Measurements from ENCODE around the gene SPEG. TPM values are rescaled to one million over a fixed set of nuclear protein-coding genes. Genes with fewer than 3 reads are reported as not detected.

The SPEG gene
- total RNA-seq, 2 donors from 2014 or later = 2.2 to 2.8 TPM

DNA sequence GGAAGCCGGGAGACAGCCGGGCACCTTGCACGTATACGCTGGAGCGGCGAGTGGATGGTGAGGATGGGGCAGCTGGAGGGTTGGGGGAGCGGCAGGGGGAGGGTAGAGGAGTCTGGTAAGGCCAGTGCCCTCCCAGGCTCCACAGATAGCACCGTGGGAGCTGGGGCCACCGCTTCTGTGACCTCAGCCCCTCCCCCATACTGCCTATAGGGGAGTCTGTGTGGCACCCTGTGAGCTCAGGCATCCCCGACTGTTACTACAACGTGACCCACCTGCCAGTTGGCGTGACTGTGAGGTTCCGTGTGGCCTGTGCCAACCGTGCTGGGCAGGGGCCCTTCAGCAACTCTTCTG lies 54.2 kb downstream of the SPEG start:
- DNase-seq (ENCODE audit: low spot score in 2 of 2) (no peak), ATAC-seq (no peak)
- Mint-ChIP-seq H3K36me3 (no peaks in the 10 kb centered on the region), H3K9me3 (no peaks in the 10 kb centered on the region), H3K27ac (no peak overlapping the region)

DNA sequence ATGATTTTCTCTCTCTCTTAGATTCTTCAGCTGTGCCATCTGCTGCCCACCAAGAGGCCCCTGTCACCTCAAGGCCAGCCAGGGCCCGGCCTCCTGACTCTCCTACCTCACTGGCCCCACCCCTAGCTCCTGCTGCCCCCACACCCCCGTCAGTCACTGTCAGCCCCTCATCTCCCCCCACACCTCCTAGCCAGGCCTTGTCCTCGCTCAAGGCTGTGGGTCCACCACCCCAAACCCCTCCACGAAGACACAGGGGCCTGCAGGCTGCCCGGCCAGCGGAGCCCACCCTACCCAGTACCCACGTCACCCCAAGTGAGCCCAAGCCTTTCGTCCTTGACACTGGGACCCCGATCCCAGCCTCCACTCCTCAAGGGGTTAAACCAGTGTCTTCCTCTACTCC lies 54.7 kb downstream of the SPEG start:
- no peaks in the 10 kb centered on the region for H3K36me3 Mint-ChIP-seq
- H3K27ac Mint-ChIP-seq = no peak overlapping the region
- no peaks in the 10 kb centered on the region for H3K9me3 Mint-ChIP-seq
- no peak for ATAC-seq
- DNase-seq (ENCODE audit: low spot score in 2 of 2) = no peak

DNA sequence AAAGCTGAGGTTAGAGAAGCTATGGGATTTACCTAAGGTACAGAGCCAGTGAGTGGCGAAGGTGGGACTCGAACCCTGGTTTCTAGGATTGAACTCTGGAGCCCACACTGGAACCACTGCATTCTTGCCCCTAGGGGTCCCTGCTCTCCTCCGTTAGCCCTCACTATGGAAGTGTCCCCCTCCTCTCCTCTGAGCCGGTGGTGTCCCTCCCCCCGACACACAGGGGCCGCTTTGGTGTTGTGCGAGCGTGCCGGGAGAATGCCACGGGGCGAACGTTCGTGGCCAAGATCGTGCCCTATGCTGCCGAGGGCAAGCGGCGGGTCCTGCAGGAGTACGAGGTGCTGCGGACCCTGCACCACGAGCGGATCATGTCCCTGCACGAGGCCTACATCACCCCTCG lies 55.5 kb downstream of the SPEG start:
- no peak overlapping the region for H3K27ac Mint-ChIP-seq
- no peak for ATAC-seq
- H3K9me3 Mint-ChIP-seq = no peaks in the 10 kb centered on the region
- H3K36me3 Mint-ChIP-seq = no peaks in the 10 kb centered on the region
- no peak for DNase-seq (ENCODE audit: low spot score in 2 of 2)

DNA sequence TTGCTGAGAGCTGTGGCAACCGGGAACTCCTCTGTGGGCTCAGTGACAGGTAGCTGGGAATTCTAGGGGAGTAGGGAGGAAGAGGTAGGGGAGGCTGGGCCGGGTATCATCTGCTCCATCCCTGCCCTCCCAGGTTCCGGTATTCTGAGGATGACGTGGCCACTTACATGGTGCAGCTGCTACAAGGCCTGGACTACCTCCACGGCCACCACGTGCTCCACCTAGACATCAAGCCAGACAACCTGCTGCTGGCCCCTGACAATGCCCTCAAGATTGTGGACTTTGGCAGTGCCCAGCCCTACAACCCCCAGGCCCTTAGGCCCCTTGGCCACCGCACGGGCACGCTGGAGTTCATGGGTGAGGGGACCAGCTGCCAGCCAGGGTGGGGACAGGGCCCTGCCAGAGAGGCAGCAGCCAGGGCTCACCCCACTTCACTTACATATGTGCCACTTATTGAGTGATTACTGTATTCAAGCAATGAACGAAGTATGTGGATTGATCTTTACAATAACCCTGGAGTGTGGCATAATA lies 56.0 kb downstream of the SPEG start:
- no peak for DNase-seq (ENCODE audit: low spot score in 2 of 2)
- ATAC-seq = no peak
- H3K36me3 Mint-ChIP-seq = no peaks in the 10 kb centered on the region
- no peaks in the 10 kb centered on the region for H3K9me3 Mint-ChIP-seq
- no peak overlapping the region for H3K27ac Mint-ChIP-seq

DNA sequence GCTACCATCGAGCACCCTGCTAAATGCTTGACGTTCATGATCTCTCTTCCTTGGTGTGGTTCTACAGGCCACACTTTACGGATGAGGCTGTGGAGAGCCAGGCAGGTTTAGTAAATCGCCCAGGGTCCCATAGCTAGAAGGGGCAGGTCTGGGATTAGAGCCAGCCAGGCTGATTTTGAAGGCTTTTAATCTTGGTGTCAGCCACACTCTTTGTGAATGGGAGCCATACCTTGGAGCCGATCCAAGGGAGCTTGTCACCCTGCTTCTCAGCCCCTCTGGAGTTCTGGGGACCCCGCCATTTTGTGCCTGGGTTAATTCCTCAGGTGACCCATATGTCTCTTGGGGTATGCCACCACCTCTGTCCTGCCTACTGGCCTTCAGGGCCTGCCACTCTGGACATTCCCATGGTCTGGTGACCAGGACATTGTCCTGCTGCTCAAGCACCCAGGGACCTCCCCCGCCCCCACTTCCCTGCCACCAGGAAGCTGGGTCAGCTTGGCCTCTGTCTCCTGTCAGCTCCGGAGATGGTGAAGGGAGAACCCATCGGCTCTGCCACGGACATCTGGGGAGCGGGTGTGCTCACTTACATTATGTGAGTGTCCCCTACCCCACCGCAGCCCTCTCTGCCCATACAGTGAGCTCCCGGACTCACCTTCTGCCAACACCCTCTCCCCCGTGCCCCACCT lies 56.8 kb downstream of the SPEG start:
- DNase-seq (ENCODE audit: low spot score in 2 of 2) (no peak), ATAC-seq (no peak)
- Mint-ChIP-seq H3K27ac (no peak overlapping the region), H3K36me3 (no peaks in the 10 kb centered on the region), H3K9me3 (no peaks in the 10 kb centered on the region)

DNA sequence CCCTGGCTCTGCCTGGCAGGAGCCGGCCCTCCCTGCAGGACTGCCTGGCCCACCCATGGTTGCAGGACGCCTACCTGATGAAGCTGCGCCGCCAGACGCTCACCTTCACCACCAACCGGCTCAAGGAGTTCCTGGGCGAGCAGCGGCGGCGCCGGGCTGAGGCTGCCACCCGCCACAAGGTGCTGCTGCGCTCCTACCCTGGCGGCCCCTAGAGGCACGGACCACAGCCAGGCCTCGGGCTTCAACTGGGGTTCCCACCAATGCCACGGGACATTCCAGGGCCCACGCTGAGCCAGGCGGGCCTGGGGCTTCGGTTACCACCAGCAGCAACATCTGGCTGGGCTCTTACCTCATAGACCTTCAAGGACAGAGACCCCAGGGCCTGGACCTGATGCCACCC lies 57.9 kb downstream of the SPEG start:
- Mint-ChIP-seq H3K27ac (no peak overlapping the region), H3K9me3 (no peaks in the 10 kb centered on the region), H3K36me3 (no peaks in the 10 kb centered on the region)
- no peak for DNase-seq (ENCODE audit: low spot score in 2 of 2)
- no peak for ATAC-seq

DNA sequence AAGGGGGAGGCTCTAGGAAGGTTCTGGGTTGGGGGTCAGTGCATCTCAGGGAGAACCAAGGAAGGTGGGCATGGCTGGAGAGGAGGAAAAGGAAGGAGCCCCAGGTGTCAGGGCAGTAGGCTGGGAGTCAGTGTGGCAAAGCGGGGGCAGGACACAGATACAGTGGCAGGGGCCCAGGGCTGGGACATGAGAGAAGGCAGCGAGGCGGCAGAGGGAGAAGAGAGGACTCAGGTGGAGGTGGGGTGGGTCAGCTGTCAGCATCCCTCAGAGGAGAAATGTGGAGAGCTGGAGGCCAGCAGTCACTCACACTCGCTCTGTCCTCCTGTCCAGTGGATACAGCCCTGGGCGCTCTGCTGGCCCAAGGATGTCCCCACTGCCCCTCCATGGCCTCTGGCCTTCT lies 58.4 kb downstream of the SPEG start:
- H3K36me3 Mint-ChIP-seq = peaks cover 0 to under 1% of the 10 kb centered on the region in 2 donors
- DNase-seq (ENCODE audit: low spot score in 2 of 2) (no peak), ATAC-seq (no peak)
- no peak overlapping the region for H3K27ac Mint-ChIP-seq
- no peaks in the 10 kb centered on the region for H3K9me3 Mint-ChIP-seq

DNA sequence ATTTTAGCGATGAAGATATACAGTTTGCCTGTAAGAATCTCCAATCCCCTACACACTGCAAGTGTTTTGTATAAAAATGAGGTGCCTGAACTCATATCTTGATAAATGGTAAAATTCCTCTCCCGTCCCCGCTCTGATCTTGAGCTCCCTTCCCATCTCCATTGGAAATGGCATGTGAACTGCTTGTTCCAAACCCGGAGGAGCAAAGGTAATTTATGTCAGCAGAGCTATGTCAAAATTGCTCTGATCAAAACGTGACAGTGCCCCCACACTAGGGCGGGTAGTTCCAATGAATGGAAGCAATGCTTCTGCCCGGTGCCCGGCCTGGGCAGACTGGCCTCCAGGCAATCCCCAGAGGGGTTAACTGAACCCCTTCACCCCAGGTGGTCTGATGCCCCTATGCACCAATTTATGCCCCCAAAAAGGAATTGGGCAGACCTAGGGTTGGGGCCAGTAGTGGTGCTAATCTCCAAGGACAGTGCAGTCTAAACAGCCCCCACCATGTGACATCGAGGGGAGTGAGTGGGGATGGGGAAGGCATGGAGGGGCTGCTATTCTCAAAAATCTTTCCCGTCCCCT lies 60.4 kb downstream of the SPEG start:
- H3K27ac Mint-ChIP-seq = no peak overlapping the region

DNA sequence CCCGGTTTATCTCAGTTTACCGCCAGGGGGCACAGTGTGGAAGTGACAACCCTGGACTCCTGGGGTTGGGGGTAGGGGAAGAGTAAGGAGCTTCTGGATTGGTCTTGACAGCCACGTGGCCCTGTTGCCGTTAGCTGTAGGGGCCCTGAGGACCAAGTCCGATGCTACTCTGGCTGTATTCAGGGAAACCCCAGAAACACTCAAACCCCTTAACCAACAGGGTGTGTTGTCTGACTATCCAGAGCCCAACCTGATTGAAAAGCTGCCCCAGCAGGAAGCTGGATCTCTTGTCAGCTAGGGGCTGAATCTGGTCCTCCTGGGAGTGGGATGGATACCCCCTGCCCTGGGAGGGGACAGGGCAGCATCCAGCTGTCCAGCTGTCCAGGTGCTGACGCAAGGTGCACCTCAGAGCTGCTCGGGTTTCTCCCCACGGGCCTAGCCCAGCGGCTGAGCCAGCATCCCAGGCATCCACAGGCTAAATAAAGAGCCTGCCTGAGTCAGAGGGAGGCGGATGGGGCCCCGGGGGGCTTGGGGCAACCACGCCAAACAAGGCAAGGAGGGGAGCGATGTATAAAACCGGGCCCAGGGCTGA lies 61.0 kb downstream of the SPEG start:
- ATAC-seq (peak in 1 of 2 donors; percentile 49), DNase-seq (ENCODE audit: low spot score in 2 of 2) (peak in 1 of 2 donors; percentile 76)
- Mint-ChIP-seq H3K9me3 (no peaks in the 10 kb centered on the region), H3K27ac (no peak overlapping the region), H3K36me3 (peaks cover 9 to 19% of the 10 kb centered on the region in 2 donors)

More for the DNA sequence above, 60.4 kb downstream of the SPEG start:
- DNase-seq (ENCODE audit: low spot score in 2 of 2) (no peak), ATAC-seq (no peak)
- Mint-ChIP-seq H3K9me3 (no peaks in the 10 kb centered on the region), H3K36me3 (peaks cover 9 to 14% of the 10 kb centered on the region in 2 donors)

DNA sequence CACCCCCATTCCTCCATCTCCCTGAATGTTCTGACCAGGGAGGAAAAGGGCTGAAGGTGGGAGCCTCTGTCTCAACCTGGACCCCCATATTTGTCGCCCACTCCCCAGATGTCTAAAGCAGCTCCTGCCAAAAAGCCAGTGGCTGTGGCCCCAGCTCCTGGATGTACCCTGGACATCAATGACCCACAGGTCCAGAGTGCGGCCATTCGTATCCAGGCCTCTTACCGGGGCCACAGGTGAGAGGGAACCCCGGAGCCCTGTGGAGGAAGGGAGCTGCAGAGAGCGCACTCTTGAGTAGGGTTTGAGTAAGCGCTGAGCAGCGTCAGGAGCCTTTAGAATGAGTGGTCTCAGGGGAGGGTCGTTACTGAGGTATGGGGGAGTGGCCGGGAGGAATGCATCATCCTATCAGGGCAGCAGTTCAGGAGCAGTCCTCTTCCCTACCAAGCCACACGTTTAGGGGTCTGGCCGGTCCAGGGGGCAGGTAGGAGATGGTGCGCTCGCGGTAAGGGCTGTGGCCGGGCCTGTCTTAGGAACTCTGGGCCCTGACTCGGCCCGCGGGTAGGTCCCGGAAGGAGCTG lies 61.7 kb downstream of the SPEG start:
- DNase-seq (ENCODE audit: low spot score in 2 of 2) (no peak), ATAC-seq (no peak)
- no peaks in the 10 kb centered on the region for H3K9me3 Mint-ChIP-seq
- H3K36me3 Mint-ChIP-seq = peaks cover 9 to 19% of the 10 kb centered on the region in 2 donors
- no peak overlapping the region for H3K27ac Mint-ChIP-seq

DNA sequence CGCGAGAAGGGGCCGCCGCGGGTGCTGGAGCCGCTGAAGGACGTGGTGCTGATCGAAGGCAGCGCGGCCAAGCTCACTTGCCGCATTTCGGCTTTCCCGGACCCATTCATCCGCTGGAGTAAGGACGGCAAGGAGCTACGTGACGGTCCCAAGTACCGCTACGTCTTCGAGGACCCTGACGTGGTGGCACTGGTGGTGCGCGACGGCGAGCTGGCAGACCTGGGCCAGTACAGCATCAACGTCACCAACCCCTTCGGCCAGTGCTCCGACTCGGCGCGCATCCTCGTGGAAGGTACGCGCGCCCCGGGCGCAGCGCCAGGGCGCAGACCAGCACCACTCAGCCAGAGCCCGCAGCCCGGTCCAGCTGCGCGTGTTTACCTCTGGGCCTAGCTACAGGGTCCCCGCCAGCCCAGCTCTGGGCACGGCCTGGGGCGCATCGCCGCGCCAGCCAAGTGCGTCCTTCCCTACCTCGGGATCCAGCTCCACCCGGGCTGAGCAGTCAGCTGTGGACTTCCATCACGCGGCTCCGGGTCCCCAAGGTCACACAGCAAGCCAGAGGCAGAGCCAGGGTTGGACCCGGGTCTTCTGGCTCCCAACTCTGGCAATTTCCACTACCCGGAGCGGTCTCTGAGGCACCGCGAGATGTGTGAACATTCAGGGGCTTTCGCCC lies 62.3 kb downstream of the SPEG start:
- no peak for ATAC-seq

DNA sequence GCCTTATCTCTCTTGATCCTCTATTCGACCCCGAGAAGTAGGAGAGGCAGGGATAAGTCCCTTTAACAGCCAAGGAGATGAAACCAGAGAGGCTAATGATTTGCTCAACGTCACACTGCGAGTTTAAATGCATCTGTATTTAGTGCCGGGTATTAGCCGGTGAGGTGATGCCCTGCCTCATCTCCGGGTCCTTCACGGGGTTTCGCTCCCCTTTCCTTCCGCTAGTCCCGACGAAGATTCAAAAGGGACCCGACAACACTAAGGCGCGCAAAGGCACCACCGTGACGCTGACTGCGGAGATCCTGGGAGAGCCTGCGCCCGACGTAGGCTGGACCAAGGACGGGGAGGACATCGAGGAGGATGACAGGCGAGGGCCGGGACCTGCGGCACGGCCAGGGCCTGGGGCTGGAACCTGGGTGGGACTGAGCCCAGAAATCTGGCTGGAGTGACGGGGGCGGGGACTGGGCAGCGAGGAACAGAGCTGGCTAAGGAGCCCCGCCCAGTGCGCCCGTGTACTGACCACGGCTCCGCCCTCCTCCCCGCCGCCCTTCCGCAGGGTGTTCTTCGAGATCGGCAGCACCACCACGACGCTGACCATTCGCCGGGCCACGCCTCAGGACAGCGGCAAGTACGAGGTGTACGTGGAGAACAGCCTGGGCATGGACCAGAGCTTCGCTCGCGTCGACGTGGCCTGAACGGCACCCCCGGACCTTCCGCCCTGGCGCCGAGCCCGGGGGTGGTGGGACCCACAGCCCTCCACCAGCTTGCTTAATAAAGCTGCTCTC lies 63.0 kb downstream of the SPEG start:
- Mint-ChIP-seq H3K9me3 (no peaks in the 10 kb centered on the region), H3K36me3 (peaks cover 9 to 19% of the 10 kb centered on the region in 2 donors), H3K27ac (peak overlapping the region in 1 of 2 donors; percentile 90)
- ATAC-seq (peak; percentile 14 to 49), DNase-seq (ENCODE audit: low spot score in 2 of 2) (peak in 1 of 2 donors; percentile 64)

More for the DNA sequence above, 62.3 kb downstream of the SPEG start:
- H3K36me3 Mint-ChIP-seq = peaks cover 9 to 19% of the 10 kb centered on the region in 2 donors
- no peaks in the 10 kb centered on the region for H3K9me3 Mint-ChIP-seq
- H3K27ac Mint-ChIP-seq = no peak overlapping the region
- no peak for DNase-seq (ENCODE audit: low spot score in 2 of 2)

DNA sequence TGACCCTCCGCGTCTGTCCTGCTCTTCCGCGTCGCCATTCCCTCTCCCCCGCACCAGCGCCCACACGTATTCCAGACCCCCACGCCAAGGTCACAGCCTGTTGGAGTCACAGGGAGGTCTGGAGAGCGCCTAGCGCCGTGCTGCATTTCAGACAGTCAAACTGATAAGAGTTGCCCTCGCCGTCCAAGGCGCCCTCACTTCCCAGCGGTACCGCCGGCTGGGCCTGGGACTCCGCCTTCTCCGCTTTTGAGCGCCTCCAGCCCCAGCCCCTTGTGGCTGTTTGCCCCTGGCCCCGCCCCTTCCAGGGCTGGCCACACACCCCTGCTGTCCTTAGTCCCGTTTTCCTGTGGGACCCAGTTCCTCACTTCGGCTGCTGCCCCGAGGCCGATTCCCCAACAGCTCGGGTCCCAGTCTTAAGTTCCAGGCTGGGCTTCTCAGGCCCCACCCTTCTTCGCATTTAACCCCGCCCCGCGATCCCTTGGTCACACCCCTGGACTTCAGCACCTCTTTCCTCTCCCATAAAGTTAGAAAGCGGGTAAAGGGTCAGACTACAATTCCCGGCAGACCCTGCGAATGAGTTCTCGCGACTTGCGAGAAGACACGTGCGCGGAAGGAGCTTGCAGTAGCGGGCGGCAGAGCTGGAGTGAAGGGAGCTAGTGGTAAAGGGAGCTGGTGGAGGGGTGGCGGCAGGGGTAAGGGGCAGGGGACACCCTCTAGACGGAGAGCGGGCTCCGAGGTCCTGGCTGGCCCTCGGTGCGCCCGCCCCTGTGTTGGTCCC lies 63.8 kb downstream of the SPEG start, which contains the start of gene GMPPA:
Gene GMPPA (plus strand): TSS at position 612 of the 778 bp plus-strand sequence. CDS start 1,085 bp downstream, outside the sequence.
- Mint-ChIP-seq H3K36me3 (peaks cover 9 to 19% of the 10 kb centered on the region in 2 donors), H3K27ac (peak within 1 kb of the TSS; percentile 75 to 90)
- ATAC-seq = peak; percentile 91 to 93

DNA sequence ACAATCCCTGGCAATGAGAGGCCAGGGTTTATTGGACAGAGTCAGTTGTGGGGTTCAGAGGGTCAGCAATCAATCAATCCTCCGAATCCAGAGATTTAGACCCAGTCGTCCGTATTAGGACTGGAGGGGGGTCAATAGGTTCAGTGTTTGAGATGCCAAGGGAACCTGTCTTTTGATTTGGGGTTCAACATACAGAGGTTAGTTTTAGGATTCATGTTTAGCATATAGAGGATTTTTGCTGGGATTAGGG lies 64.3 kb downstream of the SPEG start:
- no peak for DNase-seq (ENCODE audit: low spot score in 2 of 2)
- no peaks in the 10 kb centered on the region for H3K9me3 Mint-ChIP-seq
- no peak for ATAC-seq
- H3K27ac Mint-ChIP-seq = peak overlapping the region; percentile 75 to 90
- H3K36me3 Mint-ChIP-seq = peaks cover 9 to 19% of the 10 kb centered on the region in 2 donors

More for the DNA sequence above, 63.8 kb downstream of the SPEG start, which contains the start of gene GMPPA:
- no peaks in the 10 kb centered on the region for H3K9me3 Mint-ChIP-seq
- DNase-seq (ENCODE audit: low spot score in 2 of 2) = peak; percentile 91 to 95

DNA sequence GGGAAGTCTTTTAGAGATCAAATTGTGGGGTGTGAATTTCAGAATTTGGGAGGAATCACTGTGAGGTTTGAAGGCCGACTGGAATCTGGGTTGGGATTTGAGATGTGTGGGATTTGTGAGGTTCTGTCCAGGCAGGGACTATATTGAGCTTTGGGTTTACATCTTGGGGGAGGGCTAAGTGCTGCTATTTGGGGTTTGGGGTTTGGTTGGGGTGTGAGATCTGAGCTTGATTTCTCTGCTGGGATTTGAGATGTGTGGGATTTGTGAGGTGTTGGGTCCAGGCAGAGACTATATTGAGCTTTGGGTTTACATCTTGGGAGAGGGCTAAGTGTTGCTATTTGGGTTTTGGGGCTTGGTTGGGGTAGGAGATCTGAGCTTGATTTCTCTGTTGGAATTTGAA lies 64.9 kb downstream of the SPEG start:
- ATAC-seq (no peak), DNase-seq (ENCODE audit: low spot score in 2 of 2) (no peak)
- Mint-ChIP-seq H3K36me3 (peaks cover 9 to 19% of the 10 kb centered on the region in 2 donors), H3K27ac (peak overlapping the region; percentile 75 to 90), H3K9me3 (no peaks in the 10 kb centered on the region)
